ENCODE data around the gene ABCC8. TPM values are rescaled to one million over a fixed set of nuclear protein-coding genes. Genes with fewer than 3 reads are reported as not detected.

The ABCC8 gene
- total and polyA plus RNA-seq, 2 of the 8 experiments (the other 6 are each of a cell fraction or from before 2014, with no cell fraction given): 3.7 to 4.9 TPM

DNA sequence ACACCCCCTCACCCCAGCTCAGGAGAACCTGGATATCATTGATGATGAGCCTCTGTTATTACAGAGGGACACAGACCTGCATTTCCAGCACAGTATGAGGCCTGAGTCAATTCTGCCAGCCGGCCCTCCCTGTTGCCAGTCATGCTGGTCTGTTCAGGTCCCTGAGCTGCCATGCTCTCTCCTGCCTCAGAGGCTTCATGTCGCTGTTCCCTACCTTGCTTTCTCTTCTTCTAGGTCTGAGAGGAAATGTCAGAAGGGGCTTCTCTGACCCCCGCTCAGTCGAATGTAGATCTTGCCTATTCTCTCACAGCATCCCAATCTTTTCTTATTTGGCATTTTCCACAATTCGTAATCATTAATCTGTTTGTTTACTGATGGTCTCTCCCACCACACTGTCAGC lies 21.8 kb upstream of the ABCC8 start (continued):
- TF ChIP-seq, protein P1, sequence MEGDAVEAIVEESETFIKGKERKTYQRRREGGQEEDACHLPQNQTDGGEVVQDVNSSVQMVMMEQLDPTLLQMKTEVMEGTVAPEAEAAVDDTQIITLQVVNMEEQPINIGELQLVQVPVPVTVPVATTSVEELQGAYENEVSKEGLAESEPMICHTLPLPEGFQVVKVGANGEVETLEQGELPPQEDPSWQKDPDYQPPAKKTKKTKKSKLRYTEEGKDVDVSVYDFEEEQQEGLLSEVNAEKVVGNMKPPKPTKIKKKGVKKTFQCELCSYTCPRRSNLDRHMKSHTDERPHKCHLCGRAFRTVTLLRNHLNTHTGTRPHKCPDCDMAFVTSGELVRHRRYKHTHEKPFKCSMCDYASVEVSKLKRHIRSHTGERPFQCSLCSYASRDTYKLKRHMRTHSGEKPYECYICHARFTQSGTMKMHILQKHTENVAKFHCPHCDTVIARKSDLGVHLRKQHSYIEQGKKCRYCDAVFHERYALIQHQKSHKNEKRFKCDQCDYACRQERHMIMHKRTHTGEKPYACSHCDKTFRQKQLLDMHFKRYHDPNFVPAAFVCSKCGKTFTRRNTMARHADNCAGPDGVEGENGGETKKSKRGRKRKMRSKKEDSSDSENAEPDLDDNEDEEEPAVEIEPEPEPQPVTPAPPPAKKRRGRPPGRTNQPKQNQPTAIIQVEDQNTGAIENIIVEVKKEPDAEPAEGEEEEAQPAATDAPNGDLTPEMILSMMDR (IDR thresholded peaks at IDR 0.05; ENCODE audit: control extremely low read depth in 1 of 3, insufficient read depth in 1 of 3, low read depth in 1 of 3, low read length in 3 of 3): peak; percentile 48 to 61 (median 57); a peak in 3 of 4 replicates
- no peak for TF ChIP-seq HDAC2 (IDR thresholded peaks at IDR 0.05; ENCODE audit: borderline replicate concordance in 1 of 2, low read depth in 2 of 2, low read length in 2 of 2)
- no peak for TF ChIP-seq TEAD4 (IDR thresholded peaks at IDR 0.05; ENCODE audit: low read depth, low read length)
